Loucy (cell line): ENCODE results near the gene PHLDB1.

Source experiments
- CTCF ChIP-seq: fragments of 200-600 bp; sonication (generic); conservative IDR thresholded peaks from 2 replicates; pipeline ENCODE4 v1.5.1; 2014; ENCODE audit warnings: mild to moderate bottlenecking, antibody characterized with exemption, low read length
- EZH2phosphoT487 ChIP-seq: fragments of 200-600 bp; IDR thresholded peaks from 2 replicates; pipeline ENCODE4 v1.6.1; 2018; ENCODE audit warnings: antibody characterized with exemption, mild to moderate bottlenecking, moderate library complexity, borderline replicate concordance

GRCh38 chr11:118689852-118690552, 82.6 kb downstream of the PHLDB1 start:
- TF ChIP-seq CTCF (peak; percentile 93), EZH2phosphoT487 (no peak)
